GM12892 (cell line): Measurements from ENCODE around the gene MEOX2.

Experiments
- POLR2A ChIP-seq: IDR thresholded peaks from 2 replicates; pipeline ENCODE4 v1.6.1; 2011; ENCODE audit warnings: low read depth, low read length, control low read depth
- POLR2AphosphoS5 ChIP-seq: IDR thresholded peaks from 2 replicates; pipeline ENCODE4 v1.6.1; 2011; ENCODE audit warnings: low read depth, low read length, control low read depth

DNA sequence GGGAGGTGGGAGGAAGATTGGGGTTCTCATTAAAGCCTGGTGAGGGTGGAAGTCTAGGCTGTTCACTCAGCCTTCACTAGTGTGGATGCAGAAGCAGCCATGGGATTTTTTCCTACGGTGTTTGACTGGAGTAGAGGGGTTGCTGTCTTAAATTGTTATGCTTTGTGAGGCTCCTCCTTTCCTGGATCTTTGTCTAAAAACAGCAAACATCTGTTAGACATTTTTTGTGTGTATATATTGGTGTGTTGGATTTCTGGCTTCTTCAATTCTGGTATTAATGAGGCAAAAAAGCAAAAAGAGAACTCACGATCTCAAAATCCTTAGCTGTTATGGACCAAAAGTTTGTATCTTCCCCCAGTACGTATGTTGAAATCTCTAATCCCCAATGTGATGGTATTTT is 28.2 kb downstream of the MEOX2 start:
- no peak for TF ChIP-seq POLR2AphosphoS5
- TF ChIP-seq POLR2A, result no peak
